GM12874 (cell line): ENCODE results near the gene SNX1.

Source experiments
- CTCF ChIP-seq: IDR thresholded peaks from 2 replicates; pipeline ENCODE4 v1.5.1; 2011; ENCODE audit warnings: low read depth, mild to moderate bottlenecking, control low read depth, low read length, moderate library complexity; ENCODE audit not compliant: insufficient read depth

Gene SNX1

GRCh38 chr15:64180235-64180824 lies 84.5 kb downstream of the SNX1 start:
- no peak for TF ChIP-seq CTCF

GRCh38 chr15:64182859-64183370 lies 87.1 kb downstream of the SNX1 start:
- TF ChIP-seq CTCF: no peak

- no peak for TF ChIP-seq CTCF
These were observed 89.5 kb downstream of the SNX1 start for GRCh38 chr15:64185146-64185911.

- TF ChIP-seq CTCF: no peak
These were observed 91.8 kb downstream of the SNX1 start for GRCh38 chr15:64187396-64188191.
